Caco-2 (cell line): ENCODE data around the gene MARK4. TPM values are rescaled to one million over a fixed set of nuclear protein-coding genes. Genes with fewer than 3 reads are reported as not detected.

Source experiments
- BruUV-seq: library from RNA; stranded (reverse); fragments of 400-500 nt; replicated peaks from 2 replicates; lab custom pipeline; 2021; lab: Mats Ljungman, UMichigan
- CTCF ChIA-PET: fragments of 300-600 bp; sonication (Branson Sonifier 250); formaldehyde crosslinking; loops from one replicate; lab custom pipeline; 2022; ENCODE audit warnings: antibody characterized with exemption; lab: Charles Lee
- POLR2A ChIA-PET: fragments of 300-600 bp; sonication (Branson Sonifier 250); formaldehyde crosslinking; loops from one replicate; lab custom pipeline; 2022; ENCODE audit warnings: antibody characterized with exemption; lab: Charles Lee
- DNase-seq, 2 experiments: peaks; one replicate each; pipeline versions ENCODE4 v3.0.0 to v3.0.0-alpha.2; 2020 to 2022
- H3K27me3 ChIP-seq: replicated peaks from 2 replicates; pipeline ENCODE4 v1.6.0; 2011; ENCODE audit warnings: low read length; ENCODE audit not compliant: control insufficient read depth, insufficient read depth
- H3K36me3 ChIP-seq: 2 replicates; pipeline ENCODE4 v1.5.1; 2011; ENCODE audit warnings: low read length; ENCODE audit not compliant: control insufficient read depth, insufficient read depth
- H3K4me1 ChIP-seq: fragments of 250-450 bp; sonication (Bioruptor Pico); 2 replicates; pipeline ENCODE4 v1.5.1; 2020; ENCODE audit warnings: mild to moderate bottlenecking
- H3K4me3 ChIP-seq: 2 replicates; pipeline ENCODE4 v1.5.1; 2011; ENCODE audit warnings: low read depth, mild to moderate bottlenecking, control low read depth, low read length
- H3K9me3 ChIP-seq: fragments of 250-450 bp; sonication (Bioruptor Pico); 2 replicates; pipeline ENCODE4 v1.5.1; 2020; ENCODE audit warnings: mild to moderate bottlenecking, moderate library complexity
- H3K27ac Mint-ChIP-seq: one replicate; pipeline ENCODE4 v1.8.0; 2022; ENCODE audit warnings: mixed read lengths; ENCODE audit not compliant: unreplicated experiment
- H3K27me3 Mint-ChIP-seq: one replicate; pipeline ENCODE4 v1.8.0; 2022; ENCODE audit warnings: mixed read lengths; ENCODE audit not compliant: insufficient read depth, unreplicated experiment
- H3K36me3 Mint-ChIP-seq: one replicate; pipeline ENCODE4 v1.8.0; 2022; ENCODE audit warnings: mild to moderate bottlenecking, mixed read lengths; ENCODE audit not compliant: insufficient read depth, unreplicated experiment
- H3K4me1 Mint-ChIP-seq: one replicate; pipeline ENCODE4 v1.8.0; 2022; ENCODE audit warnings: low read depth, mixed read lengths; ENCODE audit not compliant: unreplicated experiment
- H3K4me3 Mint-ChIP-seq: one replicate; pipeline ENCODE4 v1.8.0; 2022; ENCODE audit warnings: mild to moderate bottlenecking, moderate library complexity, mixed read lengths; ENCODE audit not compliant: unreplicated experiment
- H3K9me3 Mint-ChIP-seq: one replicate; pipeline ENCODE4 v1.8.0; 2022; ENCODE audit warnings: mixed read lengths; ENCODE audit not compliant: unreplicated experiment
- intact Hi-C: fragments of 100-400 bp; cut with micrococcal nuclease; formaldehyde crosslinking; loops from one replicate; pipeline ENCODE4 v1.10.0; 2022; ENCODE audit not compliant: unreplicated experiment
- total RNA-seq: library from RNA; stranded (reverse); gene quantifications from 2 replicates; pipeline ENCODE4 v1.2.3, GENCODE V29; 2022
- TF ChIP-seq, protein P1 (sequence below), 2 experiments: fragments of 200-600 bp in 1 of 2; IDR thresholded peaks; 1 replicate in 1 of 2; 2 replicates in 1 of 2; pipeline versions ENCODE4 v1.5.1 to v1.8.0; 2011 to 2022; ENCODE audit warnings: antibody characterized with exemption in 1 of 2, control low read depth in 1 of 2, inconsistent platforms in 1 of 2, low read depth in 1 of 2, low read length in 1 of 2, mild to moderate bottlenecking in 1 of 2, moderate library complexity in 1 of 2; ENCODE audit not compliant: insufficient read depth in 1 of 2, severe bottlenecking in 1 of 2, unreplicated experiment in 1 of 2

Gene MARK4
- total RNA-seq, 1 experiment from 2014 or later: 30.3 TPM

GRCh38 chr19:45238556-45238955 is 12.5 kb upstream of the MARK4 start:
- Mint-ChIP-seq H3K27ac (no peak overlapping the region), H3K36me3 (no peaks in the 10 kb centered on the region), H3K27me3 (peaks cover 10% of the 10 kb centered on the region), H3K9me3 (no peaks in the 10 kb centered on the region), H3K4me3 (no peak overlapping the region), H3K4me1 (no peaks in the 10 kb centered on the region)
- ChIA-PET CTCF (no interaction called here), POLR2A (no interaction called here)
- Histone ChIP-seq H3K27me3 (no peaks in the 10 kb centered on the region), H3K9me3 (no peaks in the 10 kb centered on the region), H3K36me3 (no peaks in the 10 kb centered on the region), H3K4me1 (no peaks in the 10 kb centered on the region), H3K4me3 (no peak overlapping the region)
- TF ChIP-seq, protein P1, sequence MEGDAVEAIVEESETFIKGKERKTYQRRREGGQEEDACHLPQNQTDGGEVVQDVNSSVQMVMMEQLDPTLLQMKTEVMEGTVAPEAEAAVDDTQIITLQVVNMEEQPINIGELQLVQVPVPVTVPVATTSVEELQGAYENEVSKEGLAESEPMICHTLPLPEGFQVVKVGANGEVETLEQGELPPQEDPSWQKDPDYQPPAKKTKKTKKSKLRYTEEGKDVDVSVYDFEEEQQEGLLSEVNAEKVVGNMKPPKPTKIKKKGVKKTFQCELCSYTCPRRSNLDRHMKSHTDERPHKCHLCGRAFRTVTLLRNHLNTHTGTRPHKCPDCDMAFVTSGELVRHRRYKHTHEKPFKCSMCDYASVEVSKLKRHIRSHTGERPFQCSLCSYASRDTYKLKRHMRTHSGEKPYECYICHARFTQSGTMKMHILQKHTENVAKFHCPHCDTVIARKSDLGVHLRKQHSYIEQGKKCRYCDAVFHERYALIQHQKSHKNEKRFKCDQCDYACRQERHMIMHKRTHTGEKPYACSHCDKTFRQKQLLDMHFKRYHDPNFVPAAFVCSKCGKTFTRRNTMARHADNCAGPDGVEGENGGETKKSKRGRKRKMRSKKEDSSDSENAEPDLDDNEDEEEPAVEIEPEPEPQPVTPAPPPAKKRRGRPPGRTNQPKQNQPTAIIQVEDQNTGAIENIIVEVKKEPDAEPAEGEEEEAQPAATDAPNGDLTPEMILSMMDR (IDR thresholded peaks at IDR 0.05; ENCODE audit: insufficient read depth in 1 of 2, low read depth in 1 of 2, low read length in 1 of 2, severe bottlenecking in 1 of 2, unreplicated experiment in 1 of 2): no peak
- DNase-seq: no peak
- intact Hi-C loops: no loop called here
- no TSS peak for BruUV-seq

GRCh38 chr19:45243144-45243732 is 7.8 kb upstream of the MARK4 start:
- no peaks in the 10 kb centered on the region for H3K9me3 Mint-ChIP-seq
- ChIA-PET POLR2A (no interaction called here), CTCF (no interaction called here)
- no peaks in the 10 kb centered on the region for H3K4me1 Mint-ChIP-seq
- Histone ChIP-seq H3K36me3 (no peaks in the 10 kb centered on the region), H3K4me1 (no peaks in the 10 kb centered on the region), H3K27me3 (no peaks in the 10 kb centered on the region), H3K9me3 (no peaks in the 10 kb centered on the region), H3K4me3 (no peak overlapping the region)
- intact Hi-C loops: no loop called here
- no peaks in the 10 kb centered on the region for H3K36me3 Mint-ChIP-seq
- no peak for DNase-seq
- peaks cover 2% of the 10 kb centered on the region for H3K27me3 Mint-ChIP-seq
- no TSS peak for BruUV-seq
- no peak overlapping the region for H3K27ac Mint-ChIP-seq
- H3K4me3 Mint-ChIP-seq: no peak overlapping the region
- TF ChIP-seq, protein P1 (IDR thresholded peaks at IDR 0.05; ENCODE audit: insufficient read depth in 1 of 2, low read depth in 1 of 2, low read length in 1 of 2, severe bottlenecking in 1 of 2, unreplicated experiment in 1 of 2): no peak

DNA sequence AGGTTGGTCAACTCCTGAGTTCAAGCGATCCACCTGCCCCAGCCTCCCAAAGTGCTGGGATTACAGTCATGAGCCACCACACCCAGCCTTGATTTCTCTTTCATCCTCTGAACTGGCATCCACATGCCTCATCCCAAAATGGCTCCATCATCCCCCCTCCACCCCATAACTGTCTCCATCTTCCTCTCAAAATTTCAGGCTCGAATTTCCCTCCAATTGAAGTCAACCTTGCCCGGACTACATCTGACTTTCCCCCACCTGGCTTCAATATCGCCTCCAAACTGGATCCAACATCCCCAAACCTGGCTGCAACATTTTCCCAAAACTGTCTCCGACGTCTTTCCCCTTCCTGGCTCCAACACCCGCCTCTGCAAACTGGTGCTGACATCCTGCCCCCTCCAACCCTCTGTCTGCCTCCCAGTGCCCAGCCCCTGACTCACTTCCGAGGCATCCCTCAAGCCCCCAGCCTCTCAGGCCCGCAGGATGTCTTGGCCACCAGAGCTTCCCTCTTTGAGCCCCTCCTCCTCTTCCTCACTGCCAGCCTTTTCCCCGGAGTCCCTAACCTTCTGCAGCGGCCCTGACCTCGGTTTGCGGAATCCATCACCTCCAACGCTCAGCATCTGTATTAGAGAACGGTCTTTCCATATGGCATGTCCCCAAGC is 6.8 kb upstream of the MARK4 start:
- no peak for DNase-seq
- Histone ChIP-seq H3K9me3 (no peaks in the 10 kb centered on the region), H3K4me3 (no peak overlapping the region), H3K36me3 (no peaks in the 10 kb centered on the region), H3K4me1 (0 out of 2 replicates have a peak, but pooled peaks cover 3% of the 10 kb centered on the region), H3K27me3 (no peaks in the 10 kb centered on the region)
- POLR2A ChIA-PET: no interaction called here
- no TSS peak for BruUV-seq
- Mint-ChIP-seq H3K27ac (no peak overlapping the region), H3K27me3 (peaks cover 2% of the 10 kb centered on the region), H3K9me3 (no peaks in the 10 kb centered on the region), H3K36me3 (no peaks in the 10 kb centered on the region), H3K4me1 (no peaks in the 10 kb centered on the region), H3K4me3 (no peak overlapping the region)
- CTCF ChIA-PET: no interaction called here
- TF ChIP-seq, protein P1 (IDR thresholded peaks at IDR 0.05; ENCODE audit: insufficient read depth in 1 of 2, low read depth in 1 of 2, low read length in 1 of 2, severe bottlenecking in 1 of 2, unreplicated experiment in 1 of 2): no peak
- intact Hi-C loops: no loop called here
